Left lobe of liver (tissue), 2 donors: ENCODE results near the gene PDE6D. TPM values are rescaled to one million over a fixed set of nuclear protein-coding genes. Genes with fewer than 3 reads are reported as not detected.
"Not testable (repeated sequence)": the region's sequence is repeated elsewhere in the genome, so short reads cannot be mapped to it uniquely, and the experiment has no call there.

ENCODE experiments used
- ATAC-seq: fragments of 200-7000 bp; cut with Tn5 transposase; one replicate; pipeline ENCODE4 v1.9.1; 2020; ENCODE audit warnings: mild to moderate bottlenecking, moderate library complexity
- DNase-seq: peaks from one replicate; pipeline ENCODE4 v3.0.0-alpha.2; 2020; ENCODE audit warnings: low spot score
- total RNA-seq: library from RNA; stranded (reverse); gene quantifications from one replicate; pipeline ENCODE4 v1.2.1, GENCODE V29; 2021
- donor health status: DM: no; HTN: no; CAD: no; lungs with moderate emphysema.
- donor health status: DM: no; HTN: yes; CAD: no.

The PDE6D gene
- total RNA-seq, 1 donor from 2014 or later: 7.5 TPM

- no peak for DNase-seq
- ATAC-seq: no peak
Observed at GRCh38 chr2:231780123-231780908, 766 bp downstream of the PDE6D start.

- no peak for DNase-seq
- no peak for ATAC-seq
Observed at GRCh38 chr2:231769170-231770136, 11.6 kb downstream of the PDE6D start.

DNA sequence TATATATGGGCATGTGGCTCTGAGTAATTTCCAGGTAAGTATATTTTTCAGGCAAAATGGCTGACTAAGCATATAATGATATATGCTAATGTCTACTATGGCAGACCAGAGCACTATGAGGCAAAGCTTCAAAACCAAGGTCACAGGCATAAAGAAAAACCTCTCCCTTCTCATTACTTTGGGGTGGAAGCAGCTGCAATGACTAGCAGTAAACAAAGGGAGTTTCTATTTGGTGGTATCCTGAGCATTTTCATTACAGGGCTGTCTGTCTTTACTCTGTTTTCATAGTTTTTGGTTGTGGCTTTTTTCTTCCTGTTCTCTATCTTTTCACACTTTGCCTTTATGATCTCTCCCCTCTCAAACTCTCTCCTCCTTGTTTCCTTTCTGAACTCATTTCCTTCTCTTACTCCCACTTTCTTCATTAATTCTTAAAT is 15.6 kb downstream of the PDE6D start:
- no peak for ATAC-seq
- DNase-seq: no peak

- ATAC-seq (no peak), DNase-seq (no peak)
Observed at GRCh38 chr2:231764760-231765159, 16.3 kb downstream of the PDE6D start.

- DNase-seq: no peak
- no peak for ATAC-seq
Observed at GRCh38 chr2:231764124-231764523, 17.0 kb downstream of the PDE6D start.

DNA sequence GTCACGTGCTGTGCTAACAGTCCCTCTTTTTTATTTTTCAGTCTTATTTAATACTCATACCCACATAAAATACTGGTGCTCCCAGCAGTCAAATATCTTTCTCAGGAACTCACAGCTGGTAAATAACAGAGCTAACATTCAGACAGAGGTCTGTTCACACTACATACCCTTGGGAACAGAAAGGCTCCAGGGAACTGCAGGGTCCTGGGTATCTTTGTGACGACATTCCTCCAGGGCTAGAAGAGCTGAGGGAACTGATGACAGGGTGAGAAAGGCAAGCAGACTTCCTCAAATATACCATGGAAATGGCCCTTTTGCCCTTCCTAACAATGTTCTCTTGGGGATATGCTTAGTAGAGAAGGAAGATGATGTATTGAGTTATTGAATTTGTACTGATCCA is 19.3 kb downstream of the PDE6D start:
- no peak for ATAC-seq
- DNase-seq: no peak

DNA sequence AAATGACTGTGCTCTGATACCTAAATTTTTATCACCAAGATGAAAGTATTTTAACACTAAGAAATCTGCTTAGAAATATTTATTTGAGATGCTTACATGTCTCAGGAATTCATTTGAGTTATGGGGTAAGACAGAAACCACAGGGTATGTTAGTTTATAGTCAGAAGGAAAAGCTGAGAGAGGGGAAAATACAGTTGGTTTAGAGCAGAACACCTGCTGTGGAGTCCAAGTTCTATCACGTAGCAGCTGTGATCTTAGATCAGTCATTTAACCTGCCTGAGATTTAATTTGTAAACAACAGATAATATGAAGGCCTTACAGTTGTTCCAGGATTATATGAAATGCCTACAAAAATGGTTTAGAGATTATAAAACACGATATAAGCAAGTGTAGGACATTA is 29.0 kb downstream of the PDE6D start:
- no peak for ATAC-seq
- DNase-seq: no peak

GRCh38 chr2:231751042-231751815 is 29.9 kb downstream of the PDE6D start:
- ATAC-seq: no peak
- DNase-seq: no peak

- not testable (repeated sequence) for DNase-seq, ATAC-seq
Observed at GRCh38 chr2:231749016-231749415, 32.1 kb downstream of the PDE6D start.

- DNase-seq: peak; percentile 51
- ATAC-seq: peak; percentile 18
Observed at GRCh38 chr2:231748153-231748896, 32.8 kb downstream of the PDE6D start.

DNA sequence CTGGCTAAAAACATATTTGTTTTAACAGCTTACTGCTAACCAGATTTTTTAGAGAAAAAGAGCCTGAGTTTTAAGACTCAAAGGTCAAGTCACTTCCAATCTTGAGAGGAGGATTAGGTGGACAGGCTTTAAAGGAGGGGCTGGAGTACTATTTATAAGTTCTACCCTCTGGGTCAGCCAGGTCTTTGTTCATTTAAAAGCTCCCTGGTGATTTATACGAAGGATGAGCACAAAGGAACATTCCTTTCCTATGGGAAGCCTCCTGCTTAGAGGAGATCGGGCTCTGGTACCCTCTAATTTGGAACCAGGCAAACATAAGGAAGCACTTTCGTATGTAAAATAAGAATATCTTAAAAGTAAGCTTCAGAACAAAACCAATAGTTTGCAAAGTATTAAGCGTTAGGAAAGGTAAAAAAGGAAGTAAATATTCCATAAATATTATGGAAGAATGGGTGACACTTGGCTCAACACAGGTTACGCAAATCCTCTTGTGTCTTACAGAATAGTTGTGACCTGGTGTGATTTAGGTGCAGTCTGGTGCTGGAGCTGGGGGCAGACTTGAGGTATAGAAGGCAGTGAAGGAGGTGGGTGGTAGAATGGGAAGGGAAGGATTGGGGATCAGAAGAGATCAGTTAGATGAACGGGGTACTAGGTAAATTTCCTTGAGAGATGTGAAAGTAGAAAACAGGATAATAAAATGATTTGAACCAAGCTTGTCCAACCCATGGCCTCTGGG is 35.6 kb downstream of the PDE6D start:
- DNase-seq: no peak
- no peak for ATAC-seq

DNA sequence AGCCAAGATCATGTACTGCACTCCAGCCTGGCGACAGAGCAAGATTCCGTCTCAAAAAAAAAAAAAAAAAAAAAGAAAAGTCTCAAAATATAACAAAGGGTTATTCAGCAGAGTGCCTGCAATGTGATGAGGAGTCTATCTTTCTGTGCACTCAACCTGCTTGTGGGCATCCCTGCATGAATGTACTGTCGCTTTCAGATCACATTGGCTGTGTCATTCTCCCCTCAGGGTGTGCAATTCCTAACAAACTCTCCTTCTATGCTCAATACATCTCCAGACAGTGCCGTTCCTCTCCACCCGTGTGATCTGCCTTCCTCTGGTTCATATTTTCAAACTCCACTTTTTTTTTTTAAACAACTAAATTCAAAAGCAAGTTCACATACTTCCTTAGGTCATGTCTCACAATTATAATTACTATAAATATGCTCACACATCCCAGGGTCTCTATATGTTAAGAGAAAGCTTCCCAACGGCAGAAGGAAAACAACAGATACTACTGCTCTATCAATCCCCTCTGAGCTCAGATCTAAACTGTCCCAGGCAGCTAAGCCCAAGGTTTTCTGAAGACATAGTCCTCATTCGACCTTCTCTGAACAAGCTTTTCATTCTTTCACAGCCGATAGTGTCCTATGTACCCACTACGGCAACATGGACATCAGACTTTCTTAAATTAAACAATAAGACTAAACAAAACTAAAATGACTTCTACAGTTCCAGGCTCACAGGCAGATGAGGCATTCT is 37.5 kb downstream of the PDE6D start:
- ATAC-seq (no peak), DNase-seq (no peak)

DNA sequence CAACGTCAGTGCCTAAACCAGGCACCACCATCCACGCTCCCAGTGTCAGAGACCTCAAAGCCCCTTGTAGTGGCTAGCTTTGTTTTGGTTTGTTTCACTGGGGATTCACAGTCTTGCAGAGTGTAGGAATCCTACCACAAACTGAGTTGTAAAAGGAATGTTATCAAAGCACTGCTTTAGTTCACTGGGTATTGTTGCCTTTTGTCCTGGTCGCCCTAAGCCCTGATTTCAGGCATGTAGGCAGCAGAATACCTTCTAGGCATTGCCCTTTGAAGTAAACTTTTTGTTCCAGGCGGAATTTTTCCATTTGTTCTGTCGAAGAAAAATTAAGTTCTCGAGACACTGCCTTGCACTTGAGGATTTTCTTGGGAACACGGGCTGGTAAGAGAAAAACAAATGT is 43.3 kb downstream of the PDE6D start:
- DNase-seq (no peak), ATAC-seq (no peak)

DNA sequence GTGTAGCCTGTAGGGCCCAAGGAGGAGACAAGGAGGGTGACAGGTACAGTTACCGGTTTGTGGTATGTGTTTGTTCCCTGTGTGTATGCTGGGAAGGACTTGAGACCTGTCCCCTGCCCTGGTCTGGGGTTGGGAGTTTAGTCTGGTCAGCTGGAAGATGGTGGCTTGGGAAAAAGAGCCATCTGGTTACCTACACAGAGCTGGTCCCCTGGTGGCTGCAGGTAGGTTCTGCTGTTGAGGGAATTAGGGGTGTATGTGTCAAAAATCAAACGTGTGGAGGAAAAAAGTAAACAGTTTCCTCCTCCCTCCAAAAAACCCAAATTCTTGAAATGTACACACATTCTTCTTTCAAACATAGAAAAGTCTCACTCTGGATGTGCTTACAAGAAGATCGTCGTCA is 48.5 kb downstream of the PDE6D start:
- ATAC-seq: no peak
- DNase-seq: no peak

GRCh38 chr2:231727621-231728020 is 53.5 kb downstream of the PDE6D start:
- ATAC-seq: no peak
- DNase-seq: no peak

DNA sequence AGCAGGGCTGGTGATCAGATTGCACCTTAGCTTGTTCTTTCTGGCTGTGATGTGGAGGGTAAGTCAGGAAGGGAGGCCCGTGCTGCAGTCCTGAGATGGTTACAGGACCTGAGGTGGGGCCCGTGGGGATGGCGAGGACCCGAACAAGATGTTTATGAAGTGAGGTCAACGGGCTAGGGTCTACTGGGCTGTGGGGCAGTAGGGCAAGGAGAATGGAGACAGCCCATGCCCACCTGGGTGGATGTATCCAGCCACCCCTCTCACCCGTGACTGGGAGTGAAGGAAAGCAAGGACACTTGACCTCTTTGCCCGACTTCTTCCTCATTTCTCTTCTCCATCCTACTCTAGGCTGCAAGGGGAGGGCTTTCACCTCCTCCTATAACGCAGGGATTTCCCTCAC is 54.8 kb downstream of the PDE6D start:
- DNase-seq: no peak
- no peak for ATAC-seq

GRCh38 chr2:231725476-231725875 is 55.6 kb downstream of the PDE6D start:
- DNase-seq (no peak), ATAC-seq (no peak)

GRCh38 chr2:231722721-231723307 is 58.3 kb downstream of the PDE6D start:
- DNase-seq (no peak), ATAC-seq (no peak)
